HCT116 (cell line): ENCODE data around the gene ANO6. TPM values are rescaled to one million over a fixed set of nuclear protein-coding genes. Genes with fewer than 3 reads are reported as not detected.
A peak's percentile ranks its signal among the peaks of the same experiment; 100 is the strongest.

ENCODE experiments used
- ATAC-seq: fragments of 200-7000 bp; cut with Tn5 transposase; 2 replicates; pipeline ENCODE4 v1.9.1; 2020; ENCODE audit warnings: mild to moderate bottlenecking, moderate library complexity
- BruUV-seq: library from RNA; stranded (reverse); fragments of 400-500 nt; replicated peaks from 2 replicates; lab custom pipeline; 2021; lab: Mats Ljungman, UMichigan
- CTCF ChIA-PET: fragments of 300-600 bp; sonication (Branson Sonifier 250); formaldehyde crosslinking; loops from one replicate; lab custom pipeline; 2021; ENCODE audit warnings: antibody characterized with exemption; lab: Charles Lee
- POLR2A ChIA-PET: fragments of 300-600, 350-600 bp; sonication (Branson Sonifier 250); formaldehyde crosslinking; loops from one replicate; lab custom pipeline; 2021; ENCODE audit warnings: antibody characterized with exemption; lab: Charles Lee
- RAD21 ChIA-PET, 2 experiments: fragments of 300-600 bp; sonication (Branson Sonifier 250); formaldehyde crosslinking; loops; one replicate each; lab custom pipeline; 2023; ENCODE audit warnings: low total read pairs in 2 of 2; ENCODE audit not compliant: uncharacterized antibody in 2 of 2, unreplicated experiment in 2 of 2, low non-redundant PET in 1 of 2; lab: Charles Lee
- DNase-seq: peaks from one replicate; pipeline ENCODE4 v3.0.0-alpha.2; 2010; ENCODE audit warnings: low read depth, low spot score
- H2AFZ ChIP-seq: fragments of 200-600 bp; shearing (Covaris generic), sonication (generic); 2 replicates; pipeline ENCODE4 v1.6.1; 2017; ENCODE audit warnings: low read depth, mixed run types, mixed read lengths, antibody characterized with exemption, low read length; ENCODE audit not compliant: poor library complexity, severe bottlenecking
- H3K27ac ChIP-seq: 2 replicates; pipeline ENCODE4 v1.5.1; 2012; ENCODE audit warnings: low read depth, low read length
- H3K27me3 ChIP-seq: fragments of 200-600 bp; sonication (generic); 2 replicates; pipeline ENCODE4 v1.6.1; 2016; ENCODE audit warnings: mixed run types, low read length, mixed read lengths; ENCODE audit not compliant: insufficient read depth
- H3K36me3 ChIP-seq, 2 experiments: fragments of 200-500 bp in 1 of 2; fragments of 200-600 bp in 1 of 2; sonication (Bioruptor generic) in 1 of 2; sonication (generic) in 1 of 2; 2 replicates each; pipeline versions ENCODE4 v1.5.1 to v1.6.1; 2014 to 2016; ENCODE audit warnings: low read length in 2 of 2, inconsistent platforms in 1 of 2, mixed read lengths in 1 of 2, mixed run types in 1 of 2; ENCODE audit not compliant: insufficient read depth in 2 of 2, control insufficient read depth in 1 of 2
- H3K4me1 ChIP-seq, 2 experiments: fragments of 200-600 bp in 1 of 2; sonication (generic) in 1 of 2; 2 replicates each; pipeline versions ENCODE4 v1.5.1 to v1.6.1; 2012 to 2017; ENCODE audit warnings: low read length in 2 of 2, inconsistent platforms in 1 of 2, mild to moderate bottlenecking in 1 of 2, mixed read lengths in 1 of 2, mixed run types in 1 of 2, moderate library complexity in 1 of 2; ENCODE audit not compliant: insufficient read depth in 2 of 2, control insufficient read depth in 1 of 2
- H3K4me2 ChIP-seq: fragments of 200-600 bp; sonication (generic); 2 replicates; pipeline ENCODE4 v1.6.1; 2017; ENCODE audit warnings: mixed run types, low read length, mixed read lengths
- H3K4me3 ChIP-seq, 2 experiments: fragments of 200-600 bp in 1 of 2; sonication (generic) in 1 of 2; replicated peaks in 1 of 2; 2 replicates each; pipeline ENCODE4 v1.5.1; 2011 to 2016; ENCODE audit warnings: low read length in 2 of 2, control low read depth in 1 of 2, low read depth in 1 of 2, mild to moderate bottlenecking in 1 of 2, mixed read lengths in 1 of 2, mixed run types in 1 of 2
- H3K79me2 ChIP-seq: fragments of 200-600 bp; sonication (generic); 2 replicates; pipeline ENCODE4 v1.6.1; 2017; ENCODE audit warnings: mild to moderate bottlenecking, mixed run types, low read length, moderate library complexity, mixed read lengths; ENCODE audit not compliant: insufficient read depth
- H3K9ac ChIP-seq: fragments of 200-600 bp; sonication (generic); 2 replicates; pipeline ENCODE4 v1.6.1; 2016; ENCODE audit warnings: low read length, mixed read lengths
- H3K9me2 ChIP-seq: fragments of 200-600 bp; sonication (generic), shearing (Covaris generic); 2 replicates; pipeline ENCODE4 v1.6.1; 2017; ENCODE audit warnings: mixed run types, mild to moderate bottlenecking, moderate library complexity; ENCODE audit not compliant: insufficient read depth
- H3K9me3 ChIP-seq, 2 experiments: fragments of 200-500 bp in 1 of 2; fragments of 200-600 bp in 1 of 2; sonication (Bioruptor generic) in 1 of 2; sonication (generic) in 1 of 2; 2 replicates each; pipeline ENCODE4 v1.6.1; 2014 to 2017; ENCODE audit warnings: low read length in 2 of 2, mixed read lengths in 2 of 2, inconsistent platforms in 1 of 2, low read depth in 1 of 2, mild to moderate bottlenecking in 1 of 2, mixed run types in 1 of 2, moderate library complexity in 1 of 2; ENCODE audit not compliant: control insufficient read depth in 1 of 2, insufficient read depth in 1 of 2
- H4K20me1 ChIP-seq: fragments of 200-600 bp; sonication (generic), shearing (Covaris generic); 2 replicates; pipeline ENCODE4 v1.6.1; 2017; ENCODE audit warnings: mixed run types, mild to moderate bottlenecking, moderate library complexity; ENCODE audit not compliant: insufficient read depth
- CBX3 ChIP-seq: IDR thresholded peaks from 2 replicates; pipeline ENCODE4 v1.6.1; 2012; ENCODE audit warnings: low read depth
- ELF1 ChIP-seq: IDR thresholded peaks from 2 replicates; pipeline ENCODE4 v1.6.1; 2012; ENCODE audit warnings: low read depth, borderline replicate concordance
- EZH2 ChIP-seq: fragments of 200-600 bp; sonication (generic); IDR thresholded peaks from 2 replicates; pipeline ENCODE4 v1.6.1; 2017; ENCODE audit warnings: antibody characterized with exemption, mixed run types
- POLR2A ChIP-seq: IDR thresholded peaks from 2 replicates; pipeline ENCODE4 v1.7.0; 2011; ENCODE audit warnings: borderline replicate concordance; ENCODE audit not compliant: insufficient read depth, insufficient read length; ENCODE audit errors: extremely low read depth
- POLR2AphosphoS5 ChIP-seq: IDR thresholded peaks from 2 replicates; pipeline ENCODE4 v1.6.1; 2011; ENCODE audit warnings: mild to moderate bottlenecking, low read depth, low read length, moderate library complexity
- SIN3A ChIP-seq: IDR thresholded peaks from 2 replicates; pipeline ENCODE4 v1.6.1; 2012; ENCODE audit warnings: low read depth
- SRF ChIP-seq: IDR thresholded peaks from 2 replicates; pipeline ENCODE4 v1.6.1; 2012; ENCODE audit warnings: low read depth
- TCF7L2 ChIP-seq: IDR thresholded peaks from 2 replicates; pipeline ENCODE4 v1.7.0; 2011; ENCODE audit warnings: borderline replicate concordance, inconsistent platforms; ENCODE audit not compliant: insufficient read depth, insufficient read length; ENCODE audit errors: extremely low read depth
- ZFX ChIP-seq: fragments of 450-650 bp; IDR thresholded peaks from 2 replicates; pipeline ENCODE4 v1.6.1; 2017
- ZNF274 ChIP-seq: fragments of 200-500 bp; sonication (Bioruptor generic); IDR thresholded peaks from 2 replicates; pipeline ENCODE4 v1.6.1; 2014; ENCODE audit warnings: mild to moderate bottlenecking, low read depth, low read length, inconsistent platforms
- intact Hi-C: fragments of 100-400 bp; cut with micrococcal nuclease; formaldehyde crosslinking; loops from 2 replicates; pipeline ENCODE4 v1.10.0; 2022
- total RNA-seq: library from RNA; stranded (reverse); gene quantifications from one replicate; pipeline ENCODE4 v1.2.1, GENCODE V29; 2021; ENCODE audit not compliant: unreplicated experiment
- TF ChIP-seq, protein P1 (sequence below): IDR thresholded peaks from 2 replicates; pipeline ENCODE4 v1.6.1; 2012
- TF ChIP-seq, protein P2 (sequence below): IDR thresholded peaks from 2 replicates; pipeline ENCODE4 v1.6.1; 2012; ENCODE audit warnings: low read depth
- TF ChIP-seq, protein P3 (sequence below), 3 experiments: fragments of 200-600 bp in 1 of 3; sonication (generic) in 1 of 3; IDR thresholded peaks in 2 of 3; conservative IDR thresholded peaks in 1 of 3; 2 replicates each; pipeline ENCODE4 v1.5.1; 2012 to 2017; ENCODE audit warnings: low read depth in 2 of 3, low read length in 2 of 3, antibody characterized with exemption in 1 of 3, borderline replicate concordance in 1 of 3, control low read depth in 1 of 3, mild to moderate bottlenecking in 1 of 3, mixed read lengths in 1 of 3, mixed run types in 1 of 3, moderate library complexity in 1 of 3; ENCODE audit not compliant: insufficient read depth in 1 of 3
- TF ChIP-seq, protein P4 (sequence below): IDR thresholded peaks from 2 replicates; pipeline ENCODE4 v1.6.1; 2012

The ANO6 gene
- total RNA-seq, 1 experiment from 2014 or later = 36.7 TPM

DNA sequence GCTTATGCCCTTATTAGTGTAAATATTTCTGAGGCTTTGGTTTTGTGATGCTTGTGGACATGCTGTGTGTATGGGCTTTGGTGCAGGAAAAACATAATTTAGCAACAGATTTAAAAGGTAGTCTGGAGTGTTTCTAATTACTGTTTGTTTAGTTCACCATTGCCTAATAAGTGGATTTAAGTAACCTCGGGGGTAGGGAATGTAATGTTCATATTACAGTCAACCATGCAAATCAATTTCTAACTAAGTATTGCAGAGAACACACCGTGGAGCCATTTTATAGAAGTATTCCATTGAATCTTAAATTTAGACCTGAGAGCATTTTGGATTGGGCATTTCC, 53.5 kb downstream of the ANO6 start:
- CTCF ChIA-PET = interaction anchor here (1.0 to 1.6 kb wide), 2 partner anchors 9 to 119 kb away, joined by 3 to 7 read pairs; no protein-coding TSS in a partner anchor
- Histone ChIP-seq H4K20me1 (no peaks in the 10 kb centered on the region; the same call in 1 of the 2 replicates), H3K9me3 (no peaks in the 10 kb centered on the region), H3K9me2 (no peaks in the 10 kb centered on the region), H3K79me2 (peaks cover 20% of the 10 kb centered on the region), H3K4me2 (peak overlapping the region; percentile 63), H3K4me3 (peak overlapping the region in 1 of 2 experiments; percentile 19; a peak in 1 of 4 replicates), H2AFZ (no peak overlapping the region), H3K27me3 (no peaks in the 10 kb centered on the region), H3K4me1 (peaks cover 37 to 47% of the 10 kb centered on the region in 2 experiments), H3K9ac (no peak overlapping the region), H3K27ac (peak overlapping the region; percentile 77), H3K36me3 (no peaks in the 10 kb centered on the region)
- RAD21 ChIA-PET = no interaction called here
- ATAC-seq (no peak), DNase-seq (no peak)
- no peak for TF ChIP-seq ELF1
- no peak for TF ChIP-seq POLR2AphosphoS5
- TF ChIP-seq EZH2 = no peak
- TF ChIP-seq SRF = no peak
- no peak for TF ChIP-seq POLR2A
- TF ChIP-seq, protein P1, sequence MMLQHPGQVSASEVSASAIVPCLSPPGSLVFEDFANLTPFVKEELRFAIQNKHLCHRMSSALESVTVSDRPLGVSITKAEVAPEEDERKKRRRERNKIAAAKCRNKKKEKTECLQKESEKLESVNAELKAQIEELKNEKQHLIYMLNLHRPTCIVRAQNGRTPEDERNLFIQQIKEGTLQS = no peak
- TF ChIP-seq ZNF274 = no peak
- no peak for TF ChIP-seq TCF7L2
- TF ChIP-seq, protein P2, sequence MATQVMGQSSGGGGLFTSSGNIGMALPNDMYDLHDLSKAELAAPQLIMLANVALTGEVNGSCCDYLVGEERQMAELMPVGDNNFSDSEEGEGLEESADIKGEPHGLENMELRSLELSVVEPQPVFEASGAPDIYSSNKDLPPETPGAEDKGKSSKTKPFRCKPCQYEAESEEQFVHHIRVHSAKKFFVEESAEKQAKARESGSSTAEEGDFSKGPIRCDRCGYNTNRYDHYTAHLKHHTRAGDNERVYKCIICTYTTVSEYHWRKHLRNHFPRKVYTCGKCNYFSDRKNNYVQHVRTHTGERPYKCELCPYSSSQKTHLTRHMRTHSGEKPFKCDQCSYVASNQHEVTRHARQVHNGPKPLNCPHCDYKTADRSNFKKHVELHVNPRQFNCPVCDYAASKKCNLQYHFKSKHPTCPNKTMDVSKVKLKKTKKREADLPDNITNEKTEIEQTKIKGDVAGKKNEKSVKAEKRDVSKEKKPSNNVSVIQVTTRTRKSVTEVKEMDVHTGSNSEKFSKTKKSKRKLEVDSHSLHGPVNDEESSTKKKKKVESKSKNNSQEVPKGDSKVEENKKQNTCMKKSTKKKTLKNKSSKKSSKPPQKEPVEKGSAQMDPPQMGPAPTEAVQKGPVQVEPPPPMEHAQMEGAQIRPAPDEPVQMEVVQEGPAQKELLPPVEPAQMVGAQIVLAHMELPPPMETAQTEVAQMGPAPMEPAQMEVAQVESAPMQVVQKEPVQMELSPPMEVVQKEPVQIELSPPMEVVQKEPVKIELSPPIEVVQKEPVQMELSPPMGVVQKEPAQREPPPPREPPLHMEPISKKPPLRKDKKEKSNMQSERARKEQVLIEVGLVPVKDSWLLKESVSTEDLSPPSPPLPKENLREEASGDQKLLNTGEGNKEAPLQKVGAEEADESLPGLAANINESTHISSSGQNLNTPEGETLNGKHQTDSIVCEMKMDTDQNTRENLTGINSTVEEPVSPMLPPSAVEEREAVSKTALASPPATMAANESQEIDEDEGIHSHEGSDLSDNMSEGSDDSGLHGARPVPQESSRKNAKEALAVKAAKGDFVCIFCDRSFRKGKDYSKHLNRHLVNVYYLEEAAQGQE = no peak
- TF ChIP-seq, protein P3, sequence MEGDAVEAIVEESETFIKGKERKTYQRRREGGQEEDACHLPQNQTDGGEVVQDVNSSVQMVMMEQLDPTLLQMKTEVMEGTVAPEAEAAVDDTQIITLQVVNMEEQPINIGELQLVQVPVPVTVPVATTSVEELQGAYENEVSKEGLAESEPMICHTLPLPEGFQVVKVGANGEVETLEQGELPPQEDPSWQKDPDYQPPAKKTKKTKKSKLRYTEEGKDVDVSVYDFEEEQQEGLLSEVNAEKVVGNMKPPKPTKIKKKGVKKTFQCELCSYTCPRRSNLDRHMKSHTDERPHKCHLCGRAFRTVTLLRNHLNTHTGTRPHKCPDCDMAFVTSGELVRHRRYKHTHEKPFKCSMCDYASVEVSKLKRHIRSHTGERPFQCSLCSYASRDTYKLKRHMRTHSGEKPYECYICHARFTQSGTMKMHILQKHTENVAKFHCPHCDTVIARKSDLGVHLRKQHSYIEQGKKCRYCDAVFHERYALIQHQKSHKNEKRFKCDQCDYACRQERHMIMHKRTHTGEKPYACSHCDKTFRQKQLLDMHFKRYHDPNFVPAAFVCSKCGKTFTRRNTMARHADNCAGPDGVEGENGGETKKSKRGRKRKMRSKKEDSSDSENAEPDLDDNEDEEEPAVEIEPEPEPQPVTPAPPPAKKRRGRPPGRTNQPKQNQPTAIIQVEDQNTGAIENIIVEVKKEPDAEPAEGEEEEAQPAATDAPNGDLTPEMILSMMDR (IDR thresholded peaks at IDR 0.05 in 2 of 3, conservative IDR thresholded peaks at IDR 0.05 in 1 of 3; ENCODE audit: borderline replicate concordance in 1 of 3, insufficient read depth in 1 of 3, low read depth in 2 of 3, low read length in 2 of 3) = no peak
- TF ChIP-seq, protein P4, sequence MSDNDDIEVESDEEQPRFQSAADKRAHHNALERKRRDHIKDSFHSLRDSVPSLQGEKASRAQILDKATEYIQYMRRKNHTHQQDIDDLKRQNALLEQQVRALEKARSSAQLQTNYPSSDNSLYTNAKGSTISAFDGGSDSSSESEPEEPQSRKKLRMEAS = no peak
- TF ChIP-seq ZFX = no peak
- TF ChIP-seq CBX3 = no peak
- no peak for TF ChIP-seq SIN3A
- POLR2A ChIA-PET = no interaction called here
- intact Hi-C loops = loop anchor here (1.0 kb wide), 1 partner anchor 119 kb away; no protein-coding TSS in a partner anchor
- no TSS peak for BruUV-seq
